Dermis blood vessel endothelial cell (primary cell): ENCODE data around the gene SLC25A13. TPM values are rescaled to one million over a fixed set of nuclear protein-coding genes. Genes with fewer than 3 reads are reported as not detected.

ENCODE experiments used
- DNase-seq: peaks from one replicate; pipeline ENCODE4 v3.0.0; 2010
- total RNA-seq: library from RNA; depleted of rRNA; stranded (reverse); fragments of >200 nt; gene quantifications from 2 replicates; pipeline ENCODE4 v1.2.3, GENCODE V29; 2014

SLC25A13 gene
- total RNA-seq, 1 donor from 2014 or later, result 36.9 TPM

GRCh38 chr7:96322847-96323461 lies 1.1 kb upstream of the SLC25A13 start:
- no peak for DNase-seq

GRCh38 chr7:96322373-96322695 lies 436 bp upstream of the SLC25A13 start:
- DNase-seq, result no peak

- peak; percentile 90 for DNase-seq
These were observed 754 bp downstream of the SLC25A13 start for GRCh38 chr7:96321031-96321657.

GRCh38 chr7:96320442-96320841 lies 1.5 kb downstream of the SLC25A13 start:
- no peak for DNase-seq

GRCh38 chr7:96319439-96319838 lies 2.5 kb downstream of the SLC25A13 start:
- peak; percentile 74 for DNase-seq

GRCh38 chr7:96316949-96317348 lies 4.9 kb downstream of the SLC25A13 start:
- no peak for DNase-seq

GRCh38 chr7:96315125-96315512 lies 6.8 kb downstream of the SLC25A13 start:
- DNase-seq, result no peak

GRCh38 chr7:96314402-96315124 lies 7.3 kb downstream of the SLC25A13 start:
- DNase-seq, result no peak

- no peak for DNase-seq
These were observed 8.0 kb downstream of the SLC25A13 start for GRCh38 chr7:96313940-96314339.

- DNase-seq, result no peak
These were observed 9.4 kb downstream of the SLC25A13 start for GRCh38 chr7:96312502-96312901.

- no peak for DNase-seq
These were observed 9.9 kb downstream of the SLC25A13 start for GRCh38 chr7:96311967-96312366.

GRCh38 chr7:96310110-96310509 lies 11.8 kb downstream of the SLC25A13 start:
- no peak for DNase-seq

GRCh38 chr7:96308950-96309263 lies 13.0 kb downstream of the SLC25A13 start:
- no peak for DNase-seq

- no peak for DNase-seq
These were observed 13.5 kb downstream of the SLC25A13 start for GRCh38 chr7:96308253-96308949.

GRCh38 chr7:96306385-96307125 lies 15.3 kb downstream of the SLC25A13 start:
- DNase-seq, result no peak

- DNase-seq, result no peak
These were observed 16.0 kb downstream of the SLC25A13 start for GRCh38 chr7:96305915-96306314.

GRCh38 chr7:96304573-96304972 lies 17.3 kb downstream of the SLC25A13 start:
- DNase-seq, result no peak

- no peak for DNase-seq
These were observed 18.0 kb downstream of the SLC25A13 start for GRCh38 chr7:96303686-96304443.

GRCh38 chr7:96303105-96303685 lies 18.7 kb downstream of the SLC25A13 start:
- no peak for DNase-seq

- no peak for DNase-seq
These were observed 20.9 kb downstream of the SLC25A13 start for GRCh38 chr7:96300986-96301385.

- DNase-seq, result no peak
These were observed 21.4 kb downstream of the SLC25A13 start for GRCh38 chr7:96300502-96300901.

- no peak for DNase-seq
These were observed 22.4 kb downstream of the SLC25A13 start for GRCh38 chr7:96299496-96299895.
